Measurements from ENCODE around the gene SORCS2.

GRCh38 chr4:7659429-7660175, 467.3 kb downstream of the SORCS2 start:
- TF ChIP-seq YY1 (IDR thresholded peaks at IDR 0.05; ENCODE audit: insufficient read depth, insufficient read length) (no peak), ZNF274 (IDR thresholded peaks at IDR 0.05; ENCODE audit: low read depth, low read length) (no peak), SUZ12 (IDR thresholded peaks at IDR 0.05; ENCODE audit: extremely low read depth, insufficient read depth, insufficient read length) (no peak)
